ENCODE data around the gene MYO1D. TPM values are rescaled to one million over a fixed set of nuclear protein-coding genes. Genes with fewer than 3 reads are reported as not detected.

The MYO1D gene
- total and polyA plus RNA-seq, 7 donors: 6.2 to 184 (median 21.6) TPM

DNA sequence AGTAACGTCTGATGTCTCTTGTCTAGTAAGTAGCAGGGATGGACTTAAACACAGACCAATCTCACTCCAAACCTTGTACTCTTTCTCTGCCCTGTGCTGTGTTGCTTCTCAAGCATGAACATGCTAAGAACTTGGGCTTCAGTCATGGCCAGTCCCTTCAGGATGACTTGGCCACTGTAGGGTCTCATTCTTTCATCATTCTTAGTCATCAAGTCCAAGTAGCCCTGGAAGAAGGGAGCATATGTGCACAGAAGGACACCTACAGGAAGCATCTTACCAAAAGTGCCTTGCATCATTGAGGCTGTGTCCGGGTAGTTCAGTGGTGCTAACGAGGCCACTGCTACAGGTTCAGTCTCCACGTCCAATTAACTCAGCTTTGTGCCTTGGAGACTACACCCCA is 309.4 kb downstream of the MYO1D start:
- no peak for DNase-seq
- no peaks in the 10 kb centered on the region for H3K27me3 ChIP-seq
- H3K27ac ChIP-seq: no peak overlapping the region
- intact Hi-C loops (cut with DNase I): no loop called here
- TF ChIP-seq POLR2A (IDR thresholded peaks at IDR 0.05): no peak
- TF ChIP-seq, protein P1, sequence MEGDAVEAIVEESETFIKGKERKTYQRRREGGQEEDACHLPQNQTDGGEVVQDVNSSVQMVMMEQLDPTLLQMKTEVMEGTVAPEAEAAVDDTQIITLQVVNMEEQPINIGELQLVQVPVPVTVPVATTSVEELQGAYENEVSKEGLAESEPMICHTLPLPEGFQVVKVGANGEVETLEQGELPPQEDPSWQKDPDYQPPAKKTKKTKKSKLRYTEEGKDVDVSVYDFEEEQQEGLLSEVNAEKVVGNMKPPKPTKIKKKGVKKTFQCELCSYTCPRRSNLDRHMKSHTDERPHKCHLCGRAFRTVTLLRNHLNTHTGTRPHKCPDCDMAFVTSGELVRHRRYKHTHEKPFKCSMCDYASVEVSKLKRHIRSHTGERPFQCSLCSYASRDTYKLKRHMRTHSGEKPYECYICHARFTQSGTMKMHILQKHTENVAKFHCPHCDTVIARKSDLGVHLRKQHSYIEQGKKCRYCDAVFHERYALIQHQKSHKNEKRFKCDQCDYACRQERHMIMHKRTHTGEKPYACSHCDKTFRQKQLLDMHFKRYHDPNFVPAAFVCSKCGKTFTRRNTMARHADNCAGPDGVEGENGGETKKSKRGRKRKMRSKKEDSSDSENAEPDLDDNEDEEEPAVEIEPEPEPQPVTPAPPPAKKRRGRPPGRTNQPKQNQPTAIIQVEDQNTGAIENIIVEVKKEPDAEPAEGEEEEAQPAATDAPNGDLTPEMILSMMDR (IDR thresholded peaks at IDR 0.05): no peak
- no peak for TF ChIP-seq POLR2AphosphoS5 (IDR thresholded peaks at IDR 0.05)
- no peak for TF ChIP-seq EP300 (IDR thresholded peaks at IDR 0.05)
- WGBS, 2 donors: 95% methylated on average over 4 of the region's 4 CpGs
- H3K4me1 ChIP-seq: no peaks in the 10 kb centered on the region
- H3K36me3 ChIP-seq: no peaks in the 10 kb centered on the region
- no peaks in the 10 kb centered on the region for H3K9me3 ChIP-seq
- H3K4me3 ChIP-seq: no peak overlapping the region

DNA sequence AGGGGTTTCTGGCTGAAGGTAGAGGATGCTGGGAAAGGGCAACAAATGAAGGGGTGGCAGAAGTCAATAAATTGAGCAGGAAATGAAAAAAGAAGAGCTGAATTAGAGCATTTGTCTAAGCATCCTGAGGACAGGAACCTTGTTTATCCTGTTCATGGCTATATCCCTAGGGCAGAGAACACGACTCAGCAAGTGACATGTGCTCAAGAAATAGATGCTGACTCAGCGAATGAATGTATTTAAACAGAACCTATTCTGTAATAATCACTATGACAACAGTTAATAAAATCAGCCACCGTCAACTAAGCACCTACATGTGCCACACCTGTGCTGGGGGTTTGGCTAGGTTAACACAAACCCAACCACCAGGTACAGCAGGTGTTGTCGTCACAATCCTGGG is 309.8 kb downstream of the MYO1D start:
- Histone ChIP-seq H3K36me3 (no peaks in the 10 kb centered on the region), H3K4me3 (no peak overlapping the region), H3K27me3 (no peaks in the 10 kb centered on the region), H3K9me3 (no peaks in the 10 kb centered on the region), H3K4me1 (no peaks in the 10 kb centered on the region), H3K27ac (no peak overlapping the region)
- no peak for DNase-seq
- TF ChIP-seq POLR2A (IDR thresholded peaks at IDR 0.05): no peak
- no peak for TF ChIP-seq EP300 (IDR thresholded peaks at IDR 0.05)
- TF ChIP-seq POLR2AphosphoS5 (IDR thresholded peaks at IDR 0.05): no peak
- TF ChIP-seq, protein P1 (IDR thresholded peaks at IDR 0.05): no peak
- 89 to 95% methylated on average over 4 of the region's 4 CpGs for WGBS, 2 donors
- intact Hi-C loops (cut with DNase I): no loop called here

DNA sequence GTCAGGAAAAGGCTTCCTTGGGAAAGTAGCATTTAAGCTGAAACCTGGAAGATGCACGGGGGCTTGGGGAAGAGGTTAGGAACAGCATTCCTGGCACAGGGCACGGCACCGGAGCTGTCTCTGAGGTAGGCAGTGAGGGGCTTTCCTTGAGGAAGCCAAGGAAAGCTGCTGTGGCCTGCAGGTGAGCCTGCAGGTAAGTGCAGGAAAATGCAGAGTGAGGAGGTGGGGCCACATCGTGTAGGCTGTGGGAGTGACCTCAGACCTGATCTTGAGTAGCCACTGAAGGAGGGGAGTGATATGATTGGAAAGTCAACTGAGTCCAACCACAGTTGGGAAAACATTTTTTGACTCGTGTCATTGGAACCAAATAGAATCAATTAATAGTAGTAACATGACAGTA is 310.6 kb downstream of the MYO1D start:
- intact Hi-C loops (cut with DNase I): no loop called here
- no peaks in the 10 kb centered on the region for H3K27me3 ChIP-seq
- H3K36me3 ChIP-seq: no peaks in the 10 kb centered on the region
- H3K4me3 ChIP-seq: no peak overlapping the region
- TF ChIP-seq, protein P1 (IDR thresholded peaks at IDR 0.05): no peak
- TF ChIP-seq POLR2A (IDR thresholded peaks at IDR 0.05): no peak
- no peak for TF ChIP-seq POLR2AphosphoS5 (IDR thresholded peaks at IDR 0.05)
- TF ChIP-seq EP300 (IDR thresholded peaks at IDR 0.05): no peak
- H3K27ac ChIP-seq: no peak overlapping the region
- H3K9me3 ChIP-seq: no peaks in the 10 kb centered on the region
- WGBS, 2 donors: 87 to 88% methylated on average over 5 of the region's 5 CpGs
- no peak for DNase-seq
- H3K4me1 ChIP-seq: no peaks in the 10 kb centered on the region

DNA sequence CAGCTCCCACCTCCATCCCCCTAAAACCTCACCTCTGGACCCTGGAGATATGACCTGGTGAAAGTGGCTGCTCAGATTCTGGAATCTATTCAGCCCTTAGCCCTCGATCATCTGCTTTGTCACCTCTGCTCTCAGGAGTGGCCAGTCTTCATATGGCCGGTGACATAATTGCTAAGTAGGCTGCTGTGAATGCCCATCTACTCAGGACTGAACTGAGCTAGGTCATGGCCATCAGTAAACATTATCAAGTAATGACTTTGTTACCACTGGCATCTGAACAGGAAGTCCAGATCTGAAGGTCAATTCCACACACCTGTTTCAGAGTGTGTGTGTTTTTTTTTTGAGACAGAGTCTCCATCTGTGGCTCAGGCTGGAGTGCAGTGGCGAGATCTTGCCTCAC is 311.5 kb downstream of the MYO1D start:
- WGBS, 2 donors: 89 to 98% methylated on average over 3 of the region's 3 CpGs
- Histone ChIP-seq H3K4me3 (no peak overlapping the region), H3K27ac (no peak overlapping the region), H3K4me1 (no peaks in the 10 kb centered on the region), H3K9me3 (no peaks in the 10 kb centered on the region), H3K27me3 (no peaks in the 10 kb centered on the region), H3K36me3 (no peaks in the 10 kb centered on the region)
- no peak for DNase-seq
- TF ChIP-seq, protein P1 (IDR thresholded peaks at IDR 0.05): no peak
- TF ChIP-seq EP300 (IDR thresholded peaks at IDR 0.05): no peak
- no peak for TF ChIP-seq POLR2AphosphoS5 (IDR thresholded peaks at IDR 0.05)
- intact Hi-C loops (cut with DNase I): no loop called here

DNA sequence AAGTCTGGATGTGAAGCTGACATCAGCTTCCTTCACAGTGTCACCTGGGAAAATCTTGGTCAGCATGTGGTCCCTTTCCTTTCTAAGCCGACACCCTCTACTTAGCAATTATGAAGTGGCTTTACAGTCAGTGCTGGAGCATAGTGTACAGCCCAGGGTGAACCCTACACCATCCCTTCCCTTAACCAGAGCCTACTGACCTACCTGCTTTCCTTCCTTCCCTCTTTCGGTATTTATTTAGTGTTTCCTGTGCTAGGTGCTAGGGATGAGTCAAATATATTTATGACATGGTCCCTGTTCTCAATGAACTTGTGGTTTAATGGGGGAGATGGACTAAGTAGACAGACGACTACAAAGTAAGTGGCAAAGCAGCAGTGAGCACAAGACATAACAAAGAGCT is 312.6 kb downstream of the MYO1D start:
- Histone ChIP-seq H3K27me3 (no peaks in the 10 kb centered on the region), H3K9me3 (no peaks in the 10 kb centered on the region), H3K4me1 (no peaks in the 10 kb centered on the region), H3K27ac (no peak overlapping the region), H3K36me3 (no peaks in the 10 kb centered on the region), H3K4me3 (no peak overlapping the region)
- 77 to 79% methylated on average over 3 of the region's 3 CpGs for WGBS, 2 donors
- intact Hi-C loops (cut with DNase I): no loop called here
- TF ChIP-seq POLR2AphosphoS5 (IDR thresholded peaks at IDR 0.05): no peak
- no peak for TF ChIP-seq EP300 (IDR thresholded peaks at IDR 0.05)
- TF ChIP-seq POLR2A (IDR thresholded peaks at IDR 0.05): no peak
- TF ChIP-seq, protein P1 (IDR thresholded peaks at IDR 0.05): no peak
- DNase-seq: no peak
